Spinal cord (tissue), 10 donors: ENCODE results near the gene FRMD4A. TPM values are rescaled to one million over a fixed set of nuclear protein-coding genes. Genes with fewer than 3 reads are reported as not detected.

ENCODE experiments used
- DNase-seq, 6 donors: peaks; one replicate each; pipeline versions ENCODE4 v3.0.0 to v3.0.0-alpha.2; 2013 to 2015; ENCODE audit warnings: low spot score in 6 of 6, low read depth in 4 of 6
- H3K27ac ChIP-seq: one replicate; pipeline ENCODE4 v1.5.1; 2013; ENCODE audit warnings: low read depth, low read length, control low read depth
- H3K27me3 ChIP-seq: one replicate; pipeline ENCODE4 v1.6.1; 2013; ENCODE audit warnings: low read length; ENCODE audit not compliant: control insufficient read depth, insufficient read depth
- H3K36me3 ChIP-seq: one replicate; pipeline ENCODE4 v1.6.1; 2013; ENCODE audit warnings: low read length; ENCODE audit not compliant: control insufficient read depth, insufficient read depth
- H3K4me1 ChIP-seq: one replicate; pipeline ENCODE4 v1.6.1; 2013; ENCODE audit warnings: low read length; ENCODE audit not compliant: control insufficient read depth, insufficient read depth
- H3K4me3 ChIP-seq: one replicate; pipeline ENCODE4 v1.5.1; 2013; ENCODE audit warnings: low read depth, low read length, control low read depth
- H3K9me3 ChIP-seq: one replicate; pipeline ENCODE4 v1.6.1; 2013; ENCODE audit warnings: low read length; ENCODE audit not compliant: control insufficient read depth, insufficient read depth
- WGBS: methylation state at CpG from one replicate; pipeline ENCODE4 v1.1.5; 2013; ENCODE audit warnings: missing lambda C conversion rate; ENCODE audit not compliant: insufficient coverage; 5-methylcytosine and 5-hydroxymethylcytosine counted together
- polyA plus RNA-seq, 2 donors: library from polyadenylated mRNA; unstranded; fragments of 120-200 nt; gene quantifications; one replicate each; pipeline ENCODE4 v1.2.1, GENCODE V29; 2013; ENCODE audit not compliant: insufficient read length in 2 of 2
- total RNA-seq, 2 donors: library from RNA; depleted of rRNA in 1 of 2; stranded (reverse); fragments of 120-200 nt in 1 of 2; fragments of >200 nt in 1 of 2; gene quantifications; one replicate each; pipeline versions ENCODE4 v1.2.3 to v1.2.4, GENCODE V29; 2013 to 2014
- donor health status: healthy.

FRMD4A gene
- total and polyA plus RNA-seq, 4 donors = 75.4 to 97.8 (median 91.8) TPM

- peak in 2 of 6 donors; percentile 34 to 45 for DNase-seq
- Histone ChIP-seq H3K27me3 (peaks cover 2% of the 10 kb centered on the region), H3K4me3 (no peak overlapping the region), H3K27ac (no peak overlapping the region), H3K4me1 (peaks cover 5% of the 10 kb centered on the region), H3K9me3 (no peaks in the 10 kb centered on the region), H3K36me3 (no peaks in the 10 kb centered on the region)
- 67% methylated on average over 1 of the region's 4 CpGs for WGBS
Observed at GRCh38 chr10:14327527-14327926, 3.2 kb downstream of the FRMD4A start.

- peak in 1 of 6 donors; percentile 48 for DNase-seq
- no peak overlapping the region for H3K4me3 ChIP-seq
- H3K27ac ChIP-seq = no peak overlapping the region
- peaks cover 2% of the 10 kb centered on the region for H3K27me3 ChIP-seq
- 73% methylated on average over 6 of the region's 8 CpGs for WGBS
- peaks cover 5% of the 10 kb centered on the region for H3K4me1 ChIP-seq
- H3K36me3 ChIP-seq = no peaks in the 10 kb centered on the region
- no peaks in the 10 kb centered on the region for H3K9me3 ChIP-seq
Observed at GRCh38 chr10:14326581-14326980, 4.1 kb downstream of the FRMD4A start.

GRCh38 chr10:14325325-14325955 lies 5.3 kb downstream of the FRMD4A start:
- Histone ChIP-seq H3K27ac (no peak overlapping the region), H3K4me3 (no peak overlapping the region), H3K36me3 (no peaks in the 10 kb centered on the region), H3K27me3 (peaks cover 2% of the 10 kb centered on the region), H3K4me1 (peaks cover 5% of the 10 kb centered on the region), H3K9me3 (no peaks in the 10 kb centered on the region)
- WGBS = 77% methylated on average over 2 of the region's 4 CpGs
- no peak for DNase-seq

GRCh38 chr10:14322526-14323188 lies 8.1 kb downstream of the FRMD4A start:
- no peaks in the 10 kb centered on the region for H3K36me3 ChIP-seq
- peak in 1 of 6 donors; percentile 88 for DNase-seq
- no peaks in the 10 kb centered on the region for H3K27me3 ChIP-seq
- no peak overlapping the region for H3K27ac ChIP-seq
- H3K4me3 ChIP-seq = no peak overlapping the region
- 80% methylated on average over 3 of the region's 5 CpGs for WGBS
- H3K4me1 ChIP-seq = no peaks in the 10 kb centered on the region
- H3K9me3 ChIP-seq = no peaks in the 10 kb centered on the region

GRCh38 chr10:14318007-14318406 lies 12.7 kb downstream of the FRMD4A start:
- Histone ChIP-seq H3K36me3 (no peaks in the 10 kb centered on the region), H3K9me3 (no peaks in the 10 kb centered on the region), H3K4me1 (no peaks in the 10 kb centered on the region), H3K27ac (no peak overlapping the region), H3K27me3 (no peaks in the 10 kb centered on the region), H3K4me3 (no peak overlapping the region)
- WGBS = 80% methylated on average over 1 of the region's 1 CpG
- DNase-seq = peak in 1 of 6 donors; percentile 51

- H3K4me1 ChIP-seq = no peaks in the 10 kb centered on the region
- no peaks in the 10 kb centered on the region for H3K9me3 ChIP-seq
- WGBS = no CpG with 5 or more reads among the region's 4 CpGs
- H3K27me3 ChIP-seq = peaks cover 2% of the 10 kb centered on the region
- H3K27ac ChIP-seq = no peak overlapping the region
- peak in 2 of 6 donors; percentile 67 to 84 for DNase-seq
- H3K4me3 ChIP-seq = no peak overlapping the region
- H3K36me3 ChIP-seq = no peaks in the 10 kb centered on the region
Observed at GRCh38 chr10:14312014-14312413, 18.7 kb downstream of the FRMD4A start.

GRCh38 chr10:14311206-14311957 lies 19.3 kb downstream of the FRMD4A start:
- 94% methylated on average over 5 of the region's 6 CpGs for WGBS

GRCh38 chr10:14309593-14309992 lies 21.1 kb downstream of the FRMD4A start:
- WGBS = 75% methylated on average over 10 of the region's 10 CpGs
- DNase-seq = no peak

More at GRCh38 chr10:14311206-14311957, 19.3 kb downstream of the FRMD4A start:
- no peaks in the 10 kb centered on the region for H3K9me3 ChIP-seq
- H3K4me3 ChIP-seq = no peak overlapping the region
- no peaks in the 10 kb centered on the region for H3K36me3 ChIP-seq
- H3K4me1 ChIP-seq = no peaks in the 10 kb centered on the region
- DNase-seq = peak in 1 of 6 donors; percentile 72
- H3K27ac ChIP-seq = no peak overlapping the region
- H3K27me3 ChIP-seq = peaks cover 2% of the 10 kb centered on the region

GRCh38 chr10:14306190-14306589 lies 24.5 kb downstream of the FRMD4A start:
- H3K9me3 ChIP-seq = no peaks in the 10 kb centered on the region
- H3K4me1 ChIP-seq = peaks cover 3% of the 10 kb centered on the region
- no CpG with 5 or more reads among the region's 5 CpGs for WGBS
- H3K36me3 ChIP-seq = no peaks in the 10 kb centered on the region
- peaks cover 2% of the 10 kb centered on the region for H3K27me3 ChIP-seq
- H3K4me3 ChIP-seq = no peak overlapping the region
- H3K27ac ChIP-seq = no peak overlapping the region
- DNase-seq = no peak

More at GRCh38 chr10:14309593-14309992, 21.1 kb downstream of the FRMD4A start:
- Histone ChIP-seq H3K4me3 (no peak overlapping the region), H3K4me1 (no peaks in the 10 kb centered on the region), H3K36me3 (no peaks in the 10 kb centered on the region), H3K9me3 (no peaks in the 10 kb centered on the region), H3K27ac (no peak overlapping the region), H3K27me3 (peaks cover 2% of the 10 kb centered on the region)
